Ishikawa (cell line): ENCODE results near the gene PBLD.
A peak's percentile ranks its signal among the peaks of the same experiment; 100 is the strongest.

ENCODE experiments used
- CEBPB ChIP-seq: IDR thresholded peaks from 2 replicates; pipeline ENCODE4 v1.6.1; 2012
- CREB1 ChIP-seq: IDR thresholded peaks from 2 replicates; pipeline ENCODE4 v1.6.1; 2012; ENCODE audit warnings: low read depth
- EGR1 ChIP-seq: IDR thresholded peaks from 2 replicates; pipeline ENCODE4 v1.6.1; 2012
- EP300 ChIP-seq: IDR thresholded peaks from 2 replicates; pipeline ENCODE4 v1.6.1; 2012; ENCODE audit warnings: borderline replicate concordance
- FOXM1 ChIP-seq: IDR thresholded peaks from 2 replicates; pipeline ENCODE4 v1.6.1; 2012; ENCODE audit warnings: low read depth, borderline replicate concordance
- MAX ChIP-seq: IDR thresholded peaks from 2 replicates; pipeline ENCODE4 v1.6.1; 2012
- NFIC ChIP-seq: IDR thresholded peaks from 2 replicates; pipeline ENCODE4 v1.6.1; 2012
- RAD21 ChIP-seq: IDR thresholded peaks from 2 replicates; pipeline ENCODE4 v1.6.1; 2012; ENCODE audit warnings: low read depth
- TAF1 ChIP-seq: IDR thresholded peaks from 2 replicates; pipeline ENCODE4 v1.6.1; 2012; ENCODE audit warnings: low read depth, mild to moderate bottlenecking
- TCF12 ChIP-seq: IDR thresholded peaks from 2 replicates; pipeline ENCODE4 v1.6.1; 2012; ENCODE audit warnings: low read depth
- TEAD4 ChIP-seq: IDR thresholded peaks from 2 replicates; pipeline ENCODE4 v1.6.1; 2012
- USF1 ChIP-seq: IDR thresholded peaks from 2 replicates; pipeline ENCODE4 v1.6.1; 2012
- YY1 ChIP-seq: IDR thresholded peaks from 2 replicates; pipeline ENCODE4 v1.6.1; 2012; ENCODE audit warnings: low read depth
- ZBTB7A ChIP-seq: IDR thresholded peaks from 2 replicates; pipeline ENCODE4 v1.6.1; 2012; ENCODE audit warnings: low read depth
- TF ChIP-seq, protein P1 (sequence below): IDR thresholded peaks from 2 replicates; pipeline ENCODE4 v1.6.1; 2012; ENCODE audit warnings: low read depth, mild to moderate bottlenecking

PBLD gene

DNA sequence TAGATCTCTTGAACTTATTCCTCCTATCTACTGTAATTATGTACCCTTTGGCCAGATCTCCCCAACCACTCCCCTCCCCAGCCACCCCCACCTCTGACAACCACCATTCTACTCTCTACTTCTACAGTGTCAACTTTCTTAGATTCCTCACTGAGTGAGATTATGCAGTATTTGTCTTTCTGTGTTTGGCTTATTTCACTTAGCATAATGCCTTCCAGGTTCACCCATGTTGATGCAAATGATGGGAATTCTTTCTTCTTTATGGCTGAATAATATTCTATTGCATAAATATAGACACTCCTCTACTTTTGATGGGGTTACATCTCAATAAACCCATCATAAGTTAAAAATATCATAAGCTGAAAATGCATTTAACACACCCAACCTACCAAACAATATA is 22.2 kb downstream of the PBLD start:
- TF ChIP-seq EGR1 = no peak
- TF ChIP-seq USF1 = no peak
- no peak for TF ChIP-seq ZBTB7A
- no peak for TF ChIP-seq YY1
- TF ChIP-seq NFIC = no peak
- no peak for TF ChIP-seq CEBPB
- TF ChIP-seq, protein P1, sequence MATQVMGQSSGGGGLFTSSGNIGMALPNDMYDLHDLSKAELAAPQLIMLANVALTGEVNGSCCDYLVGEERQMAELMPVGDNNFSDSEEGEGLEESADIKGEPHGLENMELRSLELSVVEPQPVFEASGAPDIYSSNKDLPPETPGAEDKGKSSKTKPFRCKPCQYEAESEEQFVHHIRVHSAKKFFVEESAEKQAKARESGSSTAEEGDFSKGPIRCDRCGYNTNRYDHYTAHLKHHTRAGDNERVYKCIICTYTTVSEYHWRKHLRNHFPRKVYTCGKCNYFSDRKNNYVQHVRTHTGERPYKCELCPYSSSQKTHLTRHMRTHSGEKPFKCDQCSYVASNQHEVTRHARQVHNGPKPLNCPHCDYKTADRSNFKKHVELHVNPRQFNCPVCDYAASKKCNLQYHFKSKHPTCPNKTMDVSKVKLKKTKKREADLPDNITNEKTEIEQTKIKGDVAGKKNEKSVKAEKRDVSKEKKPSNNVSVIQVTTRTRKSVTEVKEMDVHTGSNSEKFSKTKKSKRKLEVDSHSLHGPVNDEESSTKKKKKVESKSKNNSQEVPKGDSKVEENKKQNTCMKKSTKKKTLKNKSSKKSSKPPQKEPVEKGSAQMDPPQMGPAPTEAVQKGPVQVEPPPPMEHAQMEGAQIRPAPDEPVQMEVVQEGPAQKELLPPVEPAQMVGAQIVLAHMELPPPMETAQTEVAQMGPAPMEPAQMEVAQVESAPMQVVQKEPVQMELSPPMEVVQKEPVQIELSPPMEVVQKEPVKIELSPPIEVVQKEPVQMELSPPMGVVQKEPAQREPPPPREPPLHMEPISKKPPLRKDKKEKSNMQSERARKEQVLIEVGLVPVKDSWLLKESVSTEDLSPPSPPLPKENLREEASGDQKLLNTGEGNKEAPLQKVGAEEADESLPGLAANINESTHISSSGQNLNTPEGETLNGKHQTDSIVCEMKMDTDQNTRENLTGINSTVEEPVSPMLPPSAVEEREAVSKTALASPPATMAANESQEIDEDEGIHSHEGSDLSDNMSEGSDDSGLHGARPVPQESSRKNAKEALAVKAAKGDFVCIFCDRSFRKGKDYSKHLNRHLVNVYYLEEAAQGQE = no peak

- no peak for TF ChIP-seq TEAD4
- TF ChIP-seq, protein P1 = no peak
- TF ChIP-seq MAX = no peak
- TF ChIP-seq YY1 = no peak
- no peak for TF ChIP-seq FOXM1
- no peak for TF ChIP-seq CEBPB
- TF ChIP-seq NFIC = no peak
- no peak for TF ChIP-seq RAD21
- no peak for TF ChIP-seq EP300
These were observed 26.9 kb downstream of the PBLD start for GRCh38 chr10:68305854-68306253.

DNA sequence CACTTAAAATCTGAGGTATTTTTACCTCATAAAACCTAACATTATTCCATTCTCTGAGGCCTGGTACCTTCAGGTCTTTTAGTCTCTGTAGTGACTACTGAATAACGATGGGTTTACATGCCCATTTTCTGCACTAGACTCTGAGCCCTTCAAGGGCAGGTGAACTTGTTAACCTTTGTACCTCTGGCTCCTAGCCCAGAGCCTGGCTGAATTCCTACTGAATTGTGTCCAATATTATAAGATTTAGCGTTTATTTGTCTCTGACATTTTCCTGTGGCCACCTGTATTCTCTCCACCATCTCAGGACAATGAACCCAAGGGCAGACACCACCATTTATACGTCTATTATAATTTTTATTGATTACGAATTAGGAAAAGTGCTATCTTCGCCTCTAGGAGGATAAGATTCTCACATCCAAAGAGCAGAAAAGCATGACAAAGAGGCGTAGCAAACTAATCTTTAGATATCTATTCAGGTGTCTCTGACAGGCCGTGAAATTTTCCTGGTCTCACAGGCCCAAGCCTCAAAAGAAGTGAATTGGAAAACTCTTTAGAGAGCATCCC is 28.8 kb downstream of the PBLD start:
- TF ChIP-seq TAF1 (no peak), FOXM1 (no peak), USF1 (no peak), RAD21 (no peak), YY1 (no peak), CREB1 (no peak)

DNA sequence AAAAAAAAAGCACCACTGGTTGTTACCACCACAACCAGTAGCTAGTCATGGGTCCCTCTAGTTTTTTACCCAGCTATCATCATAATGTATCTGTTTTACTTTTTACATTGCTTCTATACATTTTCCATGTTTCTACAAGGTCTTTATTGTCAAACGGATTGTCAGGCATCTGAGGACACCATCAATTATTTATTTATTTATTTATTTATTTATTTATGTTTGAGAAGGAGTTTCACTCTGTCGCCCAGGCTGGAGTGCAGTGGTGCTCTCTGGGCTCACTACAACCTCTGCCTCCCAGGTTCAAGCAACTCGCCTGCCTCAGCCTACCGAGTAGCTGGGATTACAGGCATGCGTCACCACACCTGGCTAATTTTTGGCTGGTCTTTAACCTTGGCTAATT is 29.9 kb downstream of the PBLD start:
- TF ChIP-seq USF1 = no peak
- no peak for TF ChIP-seq EGR1

- no peak for TF ChIP-seq FOXM1
These were observed 30.3 kb downstream of the PBLD start for GRCh38 chr10:68302503-68302823.

DNA sequence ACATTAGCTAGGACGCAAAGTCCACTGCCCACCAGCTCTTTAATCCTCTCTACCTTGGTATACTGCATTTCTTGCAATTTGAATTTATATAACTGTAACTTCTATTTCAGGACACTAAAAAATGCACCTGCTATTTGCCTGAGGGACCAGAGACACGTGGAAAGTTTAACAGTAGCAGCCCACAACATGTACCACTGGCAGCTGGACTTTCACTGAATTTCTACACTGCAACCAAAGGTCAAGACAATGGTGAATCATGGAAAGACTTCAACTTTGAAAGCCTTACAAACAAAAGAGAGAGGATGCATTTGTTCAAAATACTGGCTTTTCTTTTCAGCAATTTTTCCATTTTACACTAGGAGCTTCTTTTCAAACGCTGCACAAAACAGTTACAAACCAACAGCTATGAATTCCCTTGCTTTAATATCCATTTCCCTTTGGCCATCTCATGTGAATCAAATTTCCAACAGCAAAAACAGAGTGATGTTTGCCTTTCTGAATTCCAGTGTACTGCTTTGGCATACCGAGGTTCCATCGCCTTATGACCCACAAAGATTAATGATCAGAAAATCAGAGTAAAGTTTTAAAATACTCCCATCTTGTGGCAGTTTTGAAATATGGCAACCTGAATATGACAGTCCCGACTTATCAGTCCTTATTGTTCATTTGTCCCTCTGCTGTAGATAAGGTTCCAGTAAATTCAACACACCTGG is 30.8 kb downstream of the PBLD start:
- no peak for TF ChIP-seq MAX
- no peak for TF ChIP-seq EP300
- TF ChIP-seq RAD21 = peak; percentile 78
- no peak for TF ChIP-seq TCF12

- no peak for TF ChIP-seq TCF12
- TF ChIP-seq USF1 = no peak
- no peak for TF ChIP-seq EGR1
- no peak for TF ChIP-seq RAD21
- TF ChIP-seq, protein P1 = no peak
- TF ChIP-seq CREB1 = no peak
- no peak for TF ChIP-seq TEAD4
These were observed 31.4 kb downstream of the PBLD start for GRCh38 chr10:68301301-68301700.
